Thymus (tissue), 2 donors: ENCODE measurements around the gene TFAP2A. TPM values are rescaled to one million over a fixed set of nuclear protein-coding genes. Genes with fewer than 3 reads are reported as not detected.

Experiments
- polyA plus RNA-seq: library from polyadenylated mRNA; stranded (reverse); fragments of 200-250 nt; gene quantifications from one replicate; pipeline ENCODE4 v1.2.3, GENCODE V29; 2013
- total RNA-seq: library from RNA; stranded (reverse); fragments of 120-200 nt; gene quantifications from one replicate; pipeline ENCODE4 v1.2.4, GENCODE V29; 2013
- donor health status: healthy.

Gene TFAP2A
- total and polyA plus RNA-seq, 2 donors = 0.33 to 2.9 TPM

Other genes starting within 250 kb of the TFAP2A start
- 1.8 TPM for gene GCNT2, start 106.3 kb upstream of the TFAP2A start, total RNA-seq
- gene GCNT2, start 106.3 kb upstream of the TFAP2A start, polyA plus RNA-seq = 1.6 TPM